Measurements from ENCODE around the gene CRX.

GRCh38 chr19:47853003-47853402, 31.3 kb downstream of the CRX start:
- TF ChIP-seq CTCF (IDR thresholded peaks at IDR 0.05; ENCODE audit: borderline replicate concordance, extremely low read depth, low read length, poor library complexity, severe bottlenecking) (no peak), EZH2 (IDR thresholded peaks at IDR 0.05; ENCODE audit: borderline replicate concordance, low read depth, low read length, severe bottlenecking) (no peak)
